ENCODE measurements around the gene WIPI1.

WIPI1 gene

DNA sequence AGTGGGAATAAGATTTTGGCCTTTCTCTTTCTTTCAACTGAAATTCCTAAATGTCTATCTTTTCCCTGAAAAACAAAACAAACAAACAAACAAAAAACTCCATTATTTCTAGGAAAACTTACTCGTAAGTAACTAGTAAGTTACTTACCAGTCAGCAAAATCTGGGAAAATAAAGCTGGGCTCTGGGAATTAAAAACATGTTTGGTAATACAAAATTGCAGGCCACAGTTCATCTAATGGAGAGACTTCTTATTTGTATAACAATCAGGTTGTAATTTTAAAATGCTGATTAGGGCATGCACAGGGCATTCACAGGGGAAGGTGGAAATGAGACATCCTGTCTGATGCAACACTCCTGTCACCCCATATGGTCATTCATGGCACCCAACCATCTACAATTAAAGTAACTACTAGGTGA lies 3.8 kb upstream of the WIPI1 start:
- in situ Hi-C loops (cut with HindIII; ENCODE audit: low sequenced_read_pairs) = no loop called here

DNA sequence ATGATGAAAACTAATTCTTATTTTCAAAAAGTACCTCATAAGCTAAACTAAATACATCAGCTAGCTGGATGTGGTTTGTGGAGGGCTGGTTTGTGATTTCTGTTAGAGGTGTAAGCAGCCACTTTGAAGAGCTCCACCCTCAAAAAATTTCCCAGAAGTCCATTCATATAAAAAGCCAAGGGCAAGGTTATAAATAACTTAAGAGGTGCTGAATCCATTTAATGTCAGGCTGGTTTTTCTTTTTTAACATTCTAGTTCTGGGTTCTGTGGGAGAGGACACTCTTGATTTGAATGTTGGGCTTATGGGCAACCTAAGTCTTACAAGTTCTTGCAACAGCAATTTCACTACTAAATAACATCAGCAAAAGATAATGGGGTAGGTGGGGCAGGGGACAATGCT lies 3.4 kb upstream of the WIPI1 start:
- in situ Hi-C loops (cut with HindIII; ENCODE audit: low sequenced_read_pairs) = no loop called here

DNA sequence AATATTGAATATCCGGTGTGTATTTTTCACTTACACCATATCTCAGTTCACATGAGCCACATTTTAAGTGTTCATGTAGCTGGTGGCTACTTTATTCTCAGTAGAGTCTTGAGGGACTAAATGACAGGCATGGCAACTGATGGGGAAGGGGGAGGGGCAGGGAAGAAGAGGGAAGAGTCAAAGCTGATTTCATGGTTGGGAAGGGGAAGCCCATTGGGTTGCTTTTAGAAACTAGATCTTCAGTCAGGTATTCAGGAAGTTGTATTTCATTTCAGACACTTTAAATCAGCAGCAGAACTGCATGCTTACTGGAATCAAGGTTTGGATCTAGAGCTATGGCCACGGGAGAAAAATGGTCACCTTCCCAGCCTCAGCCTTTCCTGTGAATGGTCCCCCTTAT lies 2.9 kb upstream of the WIPI1 start:
- in situ Hi-C loops (cut with HindIII; ENCODE audit: low sequenced_read_pairs) = no loop called here

DNA sequence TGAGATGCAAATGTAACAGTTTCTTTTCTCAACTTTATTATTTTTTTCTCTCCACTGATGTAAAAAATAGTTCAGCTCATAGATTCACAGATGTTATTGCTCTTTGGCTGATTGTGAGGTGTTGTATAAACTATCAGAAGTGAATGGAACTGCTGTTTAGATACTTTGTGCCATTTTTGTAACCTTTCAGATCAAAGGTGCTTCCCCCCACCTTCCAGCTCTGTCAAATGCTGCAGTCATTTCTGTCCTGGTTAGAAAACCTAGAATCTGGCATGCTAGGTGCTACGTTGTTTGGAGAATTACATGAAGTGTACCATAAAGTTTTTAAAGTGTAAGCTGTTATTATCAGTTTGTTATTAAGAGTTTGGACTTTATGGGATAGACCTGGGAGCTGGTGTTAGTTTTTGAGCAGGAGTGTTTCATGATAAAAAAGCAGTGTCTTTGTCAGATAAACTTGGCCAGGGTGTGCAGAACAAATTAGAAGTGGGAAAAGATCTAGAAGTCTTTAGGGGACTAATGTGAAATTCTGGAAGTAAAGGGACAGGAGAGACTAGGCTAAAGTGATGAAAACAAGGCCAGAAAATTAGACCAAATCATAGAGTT lies 1.8 kb upstream of the WIPI1 start:
- in situ Hi-C loops (cut with HindIII; ENCODE audit: low sequenced_read_pairs) = no loop called here

DNA sequence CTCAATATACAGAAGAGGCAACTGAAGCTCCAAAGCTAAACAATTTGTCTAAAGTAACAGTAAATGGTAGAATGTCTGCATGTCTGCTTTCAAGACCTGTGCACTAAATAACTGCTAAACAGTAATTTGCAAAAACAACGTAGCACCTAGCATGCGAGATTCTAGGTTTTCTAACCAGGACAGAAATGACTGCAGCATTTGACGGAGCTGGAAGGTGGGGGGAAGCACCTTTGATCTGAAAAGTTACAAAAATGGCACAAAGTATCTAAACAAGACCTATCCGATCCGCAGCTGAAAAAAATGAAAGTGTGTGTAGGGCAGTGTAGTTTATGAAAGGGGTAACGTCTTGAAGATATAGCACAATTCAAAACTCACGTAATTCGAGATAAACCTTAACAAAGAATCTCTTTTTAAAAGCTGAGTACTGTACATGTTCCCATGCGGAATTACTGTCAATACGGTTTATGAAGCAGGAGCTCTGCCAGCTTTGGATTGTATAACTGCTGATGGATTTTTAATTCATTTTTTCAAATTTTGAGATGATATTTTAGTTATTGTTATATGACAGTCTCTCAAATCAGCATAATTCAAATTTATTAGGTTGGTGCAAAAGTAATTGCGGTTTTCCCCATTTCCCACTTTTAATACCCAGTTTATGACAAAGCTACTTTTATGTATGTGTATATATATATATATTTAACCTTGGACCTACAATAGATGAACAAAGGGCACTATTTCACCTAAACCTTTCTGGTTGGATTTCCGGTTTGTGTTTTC lies 1.2 kb upstream of the WIPI1 start:
- in situ Hi-C loops (cut with HindIII; ENCODE audit: low sequenced_read_pairs) = no loop called here

DNA sequence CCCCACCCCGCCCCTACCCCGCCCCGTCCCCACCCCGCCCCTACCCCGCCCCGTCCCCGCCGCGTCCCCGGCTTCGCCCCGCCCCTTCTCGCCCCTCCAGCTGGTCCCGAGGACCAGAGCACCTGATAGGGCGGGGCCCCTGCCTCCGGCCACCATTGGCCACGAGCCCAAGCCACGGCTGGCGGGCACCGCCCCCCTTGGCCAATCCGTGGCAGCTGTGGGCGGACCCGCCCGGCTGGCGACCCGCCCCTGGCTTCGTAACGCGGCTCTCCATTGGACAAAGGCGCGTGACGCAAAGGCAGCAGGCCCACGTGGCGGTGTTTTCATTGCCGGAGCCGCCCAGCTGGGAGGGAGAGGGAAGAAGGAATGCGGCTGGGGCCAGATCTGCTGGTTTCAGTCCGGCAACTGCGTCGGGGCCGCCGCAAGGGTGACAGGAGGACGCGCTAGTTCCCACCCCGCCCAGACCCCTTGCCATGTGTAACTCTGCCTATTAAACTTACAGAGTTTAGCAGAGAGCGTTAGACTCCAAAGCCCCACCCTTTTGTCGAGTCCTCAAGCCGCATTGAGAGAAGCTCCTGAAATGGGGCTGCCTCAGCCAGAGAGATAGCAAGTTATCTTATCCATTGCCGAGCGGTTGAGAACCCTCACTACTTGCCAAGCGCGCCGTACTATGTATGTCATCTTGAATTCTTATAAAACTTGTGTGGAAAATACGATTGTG lies 403 bp upstream of the WIPI1 start:
- in situ Hi-C loops (cut with HindIII; ENCODE audit: low sequenced_read_pairs) = no loop called here

DNA sequence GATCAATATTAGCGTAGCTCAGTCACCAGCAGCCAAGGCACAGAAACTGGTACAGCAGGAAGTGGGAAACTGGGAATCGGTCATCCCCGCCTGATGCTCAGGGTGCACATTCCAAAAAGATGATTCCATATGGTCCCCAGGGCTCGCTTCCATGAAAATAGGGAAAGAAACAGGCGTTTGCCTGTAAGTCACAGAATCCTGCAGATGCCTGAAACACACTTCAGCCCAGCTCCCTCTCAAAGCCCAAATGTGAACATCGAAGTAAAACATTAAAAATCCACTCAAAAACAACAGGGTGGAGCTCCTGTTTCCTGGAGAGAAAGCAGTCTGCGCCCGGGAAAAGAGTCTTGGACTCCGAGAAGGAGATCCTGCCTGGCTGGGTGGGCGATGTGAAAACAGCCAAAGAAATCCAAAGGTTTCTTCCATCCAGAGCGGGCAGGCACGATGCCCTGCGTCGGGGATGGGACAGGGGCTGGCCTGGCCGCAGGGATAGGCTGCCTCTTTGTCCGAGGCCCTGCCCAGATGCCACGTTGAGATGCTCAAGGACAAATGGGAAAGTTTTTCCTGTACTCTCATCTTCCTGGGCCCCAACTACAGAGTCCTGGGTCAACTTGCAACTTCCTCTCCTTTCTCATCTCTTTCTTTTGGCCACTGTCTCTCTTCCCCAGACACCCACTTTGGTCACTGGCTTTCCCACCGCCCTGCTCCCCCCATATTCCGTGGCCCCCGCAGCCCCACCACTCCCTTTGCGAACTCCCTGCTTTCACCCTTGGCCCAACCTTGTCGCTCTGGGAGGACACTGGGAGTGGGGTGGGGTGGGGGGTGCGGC lies 743 bp downstream of the WIPI1 start:
- in situ Hi-C loops (cut with HindIII; ENCODE audit: low sequenced_read_pairs) = no loop called here

DNA sequence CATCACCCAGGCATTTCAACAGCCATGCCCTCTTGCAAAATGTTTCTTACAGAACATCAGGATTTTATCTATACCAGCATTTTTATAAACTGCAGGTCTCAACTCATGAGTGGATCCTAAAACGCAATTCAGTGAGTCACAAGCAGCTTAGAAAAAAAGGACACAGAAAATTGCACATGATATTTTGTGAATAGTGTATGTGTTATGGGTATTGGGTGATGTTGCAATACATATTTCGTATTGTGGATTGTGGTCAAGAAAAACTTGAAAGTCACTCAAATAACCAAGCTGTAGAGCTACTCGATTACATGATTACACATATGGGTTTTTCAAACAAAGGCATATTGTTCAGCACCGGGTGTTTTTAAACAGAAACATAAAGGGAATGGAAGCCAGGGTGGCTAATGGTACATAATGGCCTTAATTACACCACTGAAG lies 1.4 kb downstream of the WIPI1 start:
- in situ Hi-C loops (cut with HindIII; ENCODE audit: low sequenced_read_pairs) = no loop called here

DNA sequence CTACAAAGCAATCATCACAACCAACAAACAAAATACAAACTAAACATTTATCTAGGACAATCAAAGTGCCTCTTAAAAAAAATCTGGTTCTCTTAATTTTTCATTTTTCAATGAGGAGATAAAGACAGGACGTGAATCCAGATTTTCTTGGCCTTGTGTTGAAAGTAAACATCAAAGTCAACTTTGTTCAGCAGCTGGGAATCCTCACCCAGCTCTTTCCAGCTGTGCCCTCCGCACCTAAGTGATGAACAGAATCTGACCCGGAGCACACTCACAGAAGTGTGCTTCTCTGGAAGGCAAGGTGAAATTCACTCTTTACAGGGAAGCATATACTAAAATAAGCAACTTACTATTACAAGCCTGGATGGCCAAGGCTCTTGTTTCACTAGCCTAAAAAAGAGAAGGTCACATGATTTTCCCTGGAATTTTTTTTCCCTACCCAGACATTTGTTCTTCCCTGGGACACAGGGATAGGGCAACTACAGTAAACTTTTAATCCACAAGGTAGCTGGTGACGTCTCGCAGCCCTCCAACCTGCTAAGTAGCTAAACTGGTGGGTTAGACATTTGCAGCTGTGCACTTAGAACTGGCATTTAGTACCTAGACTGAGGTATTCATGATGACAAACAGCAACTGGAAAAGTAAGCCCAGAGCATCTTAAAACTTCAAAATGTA lies 3.2 kb downstream of the WIPI1 start:
- in situ Hi-C loops (cut with HindIII; ENCODE audit: low sequenced_read_pairs) = no loop called here

DNA sequence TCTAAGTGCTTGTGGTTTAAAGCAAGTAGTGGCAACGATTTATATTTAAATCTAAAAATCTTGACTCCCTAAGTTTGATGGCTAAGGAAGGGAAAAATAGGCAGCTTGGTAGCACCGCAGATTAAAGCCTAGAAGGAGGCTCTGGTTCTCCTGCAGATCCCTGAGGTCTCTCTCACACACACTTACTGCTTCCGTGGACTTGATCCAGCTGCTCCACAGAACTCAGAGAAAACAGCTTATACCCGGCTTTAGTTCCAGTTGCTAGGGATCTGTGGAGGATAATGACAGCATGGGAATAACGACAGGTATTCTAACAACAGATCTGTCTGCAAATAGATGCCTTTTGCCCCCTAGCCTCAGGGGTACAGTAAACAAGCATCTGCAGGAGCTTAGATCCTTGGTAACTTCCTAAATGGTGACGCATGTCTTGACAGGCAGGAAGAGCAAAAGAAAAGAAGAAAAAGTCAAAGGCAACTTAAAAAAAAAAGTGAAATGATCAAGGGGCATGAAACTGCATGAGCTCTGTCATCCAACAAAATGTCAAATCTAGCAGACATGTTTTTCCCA lies 4.5 kb downstream of the WIPI1 start:
- in situ Hi-C loops (cut with HindIII; ENCODE audit: low sequenced_read_pairs) = no loop called here

DNA sequence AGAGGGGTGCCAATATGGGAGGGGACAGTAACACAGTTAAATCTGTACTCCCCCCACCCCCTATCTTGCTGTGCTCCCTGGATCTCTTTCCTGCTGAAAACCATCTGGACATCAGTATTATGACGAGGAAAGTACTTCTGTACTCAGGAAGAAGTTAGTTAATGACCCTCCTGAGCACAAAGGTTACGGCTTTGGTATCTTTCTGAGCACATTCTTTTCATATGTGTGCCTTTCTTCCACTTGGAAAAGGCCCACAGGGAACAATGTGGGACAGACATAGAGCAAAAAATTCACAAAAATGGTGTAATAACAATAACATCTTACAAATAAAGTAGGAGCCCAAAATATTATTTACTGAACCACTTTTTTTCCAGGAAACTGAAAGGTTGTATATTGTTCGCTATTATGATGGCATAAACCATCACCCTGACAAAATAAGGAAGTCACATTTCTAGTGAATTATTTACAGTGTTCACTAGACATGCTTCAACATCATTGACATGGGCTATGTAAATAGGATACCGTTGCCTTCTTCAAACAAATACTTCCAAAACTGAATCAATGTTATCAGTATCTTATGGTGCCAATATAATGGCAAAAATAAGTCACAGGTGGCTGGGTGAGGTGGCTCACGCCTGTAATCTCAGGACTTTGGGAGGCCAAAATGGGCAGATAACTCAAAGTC lies 5.5 kb downstream of the WIPI1 start:
- in situ Hi-C loops (cut with HindIII; ENCODE audit: low sequenced_read_pairs) = no loop called here

DNA sequence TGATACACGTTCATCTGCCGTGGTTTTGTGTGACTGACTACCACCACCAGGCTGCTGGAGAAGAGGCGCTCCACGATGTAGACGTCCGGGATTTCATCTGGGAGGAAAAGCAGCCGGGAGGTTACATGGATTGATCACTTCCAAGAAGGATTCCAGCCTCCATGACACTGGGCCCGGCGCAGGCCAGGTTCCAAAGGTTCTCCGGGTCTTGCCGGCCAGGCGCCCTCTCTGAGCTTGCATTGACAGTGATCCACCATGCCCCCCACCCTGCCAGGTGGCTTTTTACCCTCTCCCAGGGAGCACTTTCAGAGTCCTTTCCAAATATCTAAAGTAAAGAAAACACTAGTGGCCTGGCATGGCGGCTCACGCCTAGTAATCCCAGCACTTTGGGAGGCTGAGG lies 6.5 kb downstream of the WIPI1 start:
- in situ Hi-C loops (cut with HindIII; ENCODE audit: low sequenced_read_pairs) = no loop called here

DNA sequence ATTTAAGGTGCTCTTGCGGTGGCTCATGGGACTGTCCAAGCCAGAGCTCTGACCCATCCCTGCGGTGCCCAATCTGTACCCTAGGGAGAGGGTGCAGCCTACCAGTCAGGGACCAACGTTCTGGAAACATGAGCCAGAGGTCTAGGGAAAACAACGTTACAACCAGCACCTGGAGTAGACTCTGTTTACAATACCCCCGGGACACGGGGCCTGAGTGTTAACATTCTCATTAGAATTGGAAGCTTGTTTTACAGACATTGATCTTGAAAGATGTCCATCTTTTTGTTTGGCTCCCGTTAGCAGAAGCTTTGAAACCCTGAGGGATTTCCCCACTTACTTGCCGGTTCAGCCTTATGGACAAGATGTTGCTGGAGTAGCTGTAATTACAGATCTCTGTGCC lies 6.9 kb downstream of the WIPI1 start:
- in situ Hi-C loops (cut with HindIII; ENCODE audit: low sequenced_read_pairs) = no loop called here

DNA sequence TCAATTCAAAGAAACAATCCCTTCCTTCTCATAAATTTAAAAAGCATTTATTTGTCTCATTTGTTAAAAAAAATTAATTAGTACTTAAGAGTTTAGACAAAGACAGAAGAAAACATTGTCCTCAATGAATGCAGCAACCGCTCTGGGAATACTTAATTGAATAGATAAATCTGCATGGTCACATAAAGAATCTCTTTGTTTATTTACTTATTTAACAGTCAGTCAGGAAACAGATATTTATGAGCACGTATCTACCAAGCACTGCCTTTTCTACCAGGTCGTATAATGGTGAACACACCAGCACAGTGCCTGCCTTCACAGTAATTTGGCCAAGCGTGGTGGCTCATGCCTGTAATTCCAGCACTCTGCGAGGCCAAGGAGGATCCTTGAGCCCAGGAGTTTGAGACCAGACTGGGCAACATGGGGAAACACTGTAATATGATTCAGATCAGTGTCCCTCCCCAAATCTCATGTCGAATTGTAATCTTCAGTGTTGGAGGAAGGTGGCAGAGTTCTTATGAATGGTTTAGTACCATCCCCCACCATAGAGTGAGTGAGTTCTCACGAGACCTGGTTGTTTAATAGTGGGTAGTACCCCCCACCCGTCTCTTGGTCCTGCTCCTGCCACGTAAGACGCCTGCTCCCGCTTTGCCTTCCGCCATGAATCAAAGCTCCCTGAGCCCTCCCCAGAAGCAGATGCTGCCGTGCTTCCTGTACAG lies 8.1 kb downstream of the WIPI1 start:
- in situ Hi-C loops (cut with HindIII; ENCODE audit: low sequenced_read_pairs) = no loop called here

DNA sequence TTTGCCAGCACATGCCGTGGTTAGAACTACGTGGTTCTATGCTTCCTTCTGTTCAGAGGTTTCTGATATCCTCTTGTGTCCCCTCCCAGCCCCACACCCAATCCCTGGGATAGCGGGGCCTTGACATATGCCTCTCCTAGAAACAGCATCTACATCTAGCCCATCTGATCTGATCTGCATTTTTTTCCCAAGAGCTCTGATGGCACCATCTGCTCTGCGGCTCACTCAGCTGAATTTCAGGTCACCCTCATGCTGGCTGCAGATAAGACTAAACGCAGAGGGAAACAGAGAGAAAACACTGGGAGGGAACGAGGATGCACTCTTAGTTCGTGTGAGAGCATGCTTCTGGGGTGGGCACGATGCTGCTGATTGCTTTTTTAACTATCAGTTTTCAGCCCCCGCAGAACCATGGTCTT lies 10.7 kb downstream of the WIPI1 start:
- in situ Hi-C loops (cut with HindIII; ENCODE audit: low sequenced_read_pairs) = no loop called here

DNA sequence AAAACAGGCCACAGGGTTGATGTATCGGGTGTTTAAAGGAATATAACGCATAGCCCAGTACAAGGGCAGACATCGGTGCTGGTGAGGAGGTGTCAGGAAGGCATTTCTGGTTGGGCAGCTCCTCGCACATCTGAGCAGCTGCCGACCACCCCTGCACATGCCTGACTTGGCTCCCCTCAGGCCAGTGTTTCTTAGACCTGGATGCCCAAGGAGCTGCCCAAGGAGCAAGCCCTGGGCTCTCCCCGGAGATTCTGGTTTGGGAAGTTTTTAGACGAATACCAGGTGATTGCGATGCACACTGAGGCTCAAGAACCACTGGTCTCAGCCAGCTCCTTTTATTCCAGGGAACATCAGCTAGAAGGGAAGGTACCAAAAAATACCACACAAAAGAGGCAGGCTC lies 11.6 kb downstream of the WIPI1 start:
- in situ Hi-C loops (cut with HindIII; ENCODE audit: low sequenced_read_pairs) = no loop called here

DNA sequence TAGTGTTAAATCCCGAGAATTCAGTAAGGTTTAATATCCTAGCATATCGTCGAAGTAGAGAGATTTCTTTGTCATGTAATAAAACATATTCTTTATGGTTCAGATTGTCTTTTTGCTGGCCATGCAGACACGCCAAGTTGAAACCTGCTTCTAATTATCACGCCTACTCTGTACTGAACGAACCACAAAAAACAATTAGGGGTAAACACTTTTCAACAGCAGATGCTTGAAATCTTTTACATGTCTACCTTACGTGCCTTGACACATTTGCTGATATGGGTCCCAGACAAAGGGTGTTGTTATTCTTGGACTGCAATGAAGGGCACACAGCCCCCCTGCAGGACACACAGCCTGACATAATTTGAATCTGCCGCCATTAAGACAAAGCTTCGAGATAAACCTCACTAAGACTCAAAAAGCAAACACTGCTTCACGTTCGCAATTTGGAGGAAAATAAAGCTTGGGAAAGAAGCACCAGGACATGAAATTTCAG lies 13.3 kb downstream of the WIPI1 start:
- in situ Hi-C loops (cut with HindIII; ENCODE audit: low sequenced_read_pairs) = no loop called here

DNA sequence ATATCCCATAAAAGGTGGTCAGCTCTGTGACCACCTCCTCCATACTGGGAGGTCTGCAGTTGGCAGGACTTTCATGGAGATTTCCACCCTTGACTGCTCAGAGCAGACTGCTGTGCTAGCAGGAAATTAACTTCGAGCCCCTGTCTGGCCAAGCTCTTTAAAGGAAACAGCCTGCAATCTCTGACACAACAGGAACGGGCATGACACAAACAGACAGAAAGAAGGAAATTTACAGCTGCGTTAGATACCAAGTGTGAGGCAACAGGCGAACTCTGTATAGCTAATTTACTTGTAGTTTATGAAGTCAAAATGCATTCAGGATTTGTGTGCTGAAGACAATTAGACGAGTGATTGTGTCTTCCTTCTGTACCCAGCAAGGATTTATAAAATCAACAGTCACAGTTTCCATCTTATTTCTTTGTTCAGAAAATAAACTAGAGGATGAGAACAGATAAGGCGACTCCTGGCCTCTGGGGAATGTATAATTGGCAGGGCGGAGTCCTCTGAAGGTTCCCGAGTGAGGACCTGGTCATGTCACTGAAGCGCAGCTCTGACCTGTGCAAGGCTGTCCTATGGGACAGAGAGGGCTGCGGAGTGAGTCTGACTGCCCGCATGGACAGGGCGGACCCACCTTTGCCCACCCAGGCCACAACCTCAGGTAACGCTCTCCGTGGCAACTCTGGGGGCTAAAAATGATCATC lies 16.1 kb downstream of the WIPI1 start:
- in situ Hi-C loops (cut with HindIII; ENCODE audit: low sequenced_read_pairs) = no loop called here
